ENCODE data around the gene RAD51B. TPM values are rescaled to one million over a fixed set of nuclear protein-coding genes. Genes with fewer than 3 reads are reported as not detected.

RAD51B gene
- total and polyA plus RNA-seq, 9 of the 15 experiments (the other 6 are each of a cell fraction or from before 2014, with no cell fraction given): 8.5 to 17.3 (median 11.3) TPM

GRCh38 chr14:67846029-67846610, 26.5 kb downstream of the RAD51B start:
- WGBS (ENCODE audit: insufficient coverage, low coverage, missing lambda C conversion rate): 63% methylated on average over 13 of the region's 17 CpGs

More at GRCh38 chr14:67846029-67846610, 26.5 kb downstream of the RAD51B start:
- Histone ChIP-seq H3K9me1 (ENCODE audit: control insufficient read depth, insufficient read depth, low read length) (no peaks in the 10 kb centered on the region), H2AFZ (ENCODE audit: low read depth, low read length) (no peak overlapping the region), H3K27me3 (ENCODE audit: control insufficient read depth in 2 of 2, insufficient read depth in 2 of 2, low read length in 2 of 2) (no peaks in the 10 kb centered on the region), H3K4me3 (no peak overlapping the region), H4K20me1 (replicated peaks; ENCODE audit: control insufficient read depth, insufficient read depth, low read length) (no peaks in the 10 kb centered on the region), H3K27ac (ENCODE audit: extremely low read depth, low read depth, low read length) (no peak overlapping the region), H3K9me3 (replicated peaks; ENCODE audit: control insufficient read depth, insufficient read depth, low read depth, low read length) (no peaks in the 10 kb centered on the region), H3K9ac (ENCODE audit: insufficient read depth in 1 of 2, low read depth in 2 of 2, low read length in 2 of 2) (no peak overlapping the region), H3K4me2 (ENCODE audit: insufficient read depth, low read length) (no peak overlapping the region), H3K36me3 (ENCODE audit: control insufficient read depth, insufficient read depth, low read length) (no peaks in the 10 kb centered on the region), H3K4me1 (replicated peaks in 1 of 2; ENCODE audit: control insufficient read depth in 2 of 2, insufficient read depth in 2 of 2, low read length in 2 of 2) (no peaks in the 10 kb centered on the region), H3K79me2 (ENCODE audit: control insufficient read depth, insufficient read depth, low read length) (peaks cover 2% of the 10 kb centered on the region; the same call in 1 of the 3 replicates)
- no peak for ATAC-seq
- BruUV-seq (replicated peaks): no TSS peak
- in situ Hi-C loops (cut with MboI): no loop called here
- POLR2A ChIA-PET: interaction anchor here (0.6 kb wide), 1 partner anchor 914 kb away, joined by 3 read pairs; no protein-coding TSS in a partner anchor
- DNase-seq (ENCODE audit: extremely low read depth in 1 of 4, low spot score in 3 of 4): no peak
- FAIRE-seq: no peak
- TF ChIP-seq ZNF830 (CRISPR knock-in tag; IDR thresholded peaks at IDR 0.05) (no peak), HMG20B (CRISPR knock-in tag; IDR thresholded peaks at IDR 0.05) (no peak), E4F1 (CRISPR knock-in tag; IDR thresholded peaks at IDR 0.05; ENCODE audit: borderline replicate concordance) (no peak), LARP7 (IDR thresholded peaks at IDR 0.05) (no peak), RFX5 (IDR thresholded peaks at IDR 0.05; ENCODE audit: low read depth, low read length) (no peak)
- CTCF ChIA-PET (ENCODE audit: low intra/inter-chr PET ratio): interaction anchor here (1.1 kb wide), 1 partner anchor 9 kb away, joined by 4 read pairs; no protein-coding TSS in a partner anchor
- intact Hi-C loops (cut with micrococcal nuclease): no loop called here

Data from K562 (cell line).